Epithelial cell of proximal tubule (primary cell): ENCODE results near the gene YOD1. TPM values are rescaled to one million over a fixed set of nuclear protein-coding genes. Genes with fewer than 3 reads are reported as not detected.

Experiments
- DNase-seq: peaks from one replicate; pipeline ENCODE4 v3.0.0-alpha.2; 2011; ENCODE audit warnings: low read depth
- H3K4me3 ChIP-seq: 2 replicates; pipeline ENCODE4 v1.5.1; 2011; ENCODE audit warnings: low read depth, mild to moderate bottlenecking, low read length
- total RNA-seq: library from RNA; depleted of rRNA; stranded (reverse); fragments of >200 nt; gene quantifications from 2 replicates; pipeline ENCODE4 v1.2.3, GENCODE V29; 2015
- TF ChIP-seq, protein P1 (sequence below): conservative IDR thresholded peaks from 2 replicates; pipeline ENCODE4 v1.5.1; 2012; ENCODE audit warnings: low read depth, mild to moderate bottlenecking, low read length

Gene YOD1
- total RNA-seq, 1 donor from 2014 or later: 6.7 TPM

DNA sequence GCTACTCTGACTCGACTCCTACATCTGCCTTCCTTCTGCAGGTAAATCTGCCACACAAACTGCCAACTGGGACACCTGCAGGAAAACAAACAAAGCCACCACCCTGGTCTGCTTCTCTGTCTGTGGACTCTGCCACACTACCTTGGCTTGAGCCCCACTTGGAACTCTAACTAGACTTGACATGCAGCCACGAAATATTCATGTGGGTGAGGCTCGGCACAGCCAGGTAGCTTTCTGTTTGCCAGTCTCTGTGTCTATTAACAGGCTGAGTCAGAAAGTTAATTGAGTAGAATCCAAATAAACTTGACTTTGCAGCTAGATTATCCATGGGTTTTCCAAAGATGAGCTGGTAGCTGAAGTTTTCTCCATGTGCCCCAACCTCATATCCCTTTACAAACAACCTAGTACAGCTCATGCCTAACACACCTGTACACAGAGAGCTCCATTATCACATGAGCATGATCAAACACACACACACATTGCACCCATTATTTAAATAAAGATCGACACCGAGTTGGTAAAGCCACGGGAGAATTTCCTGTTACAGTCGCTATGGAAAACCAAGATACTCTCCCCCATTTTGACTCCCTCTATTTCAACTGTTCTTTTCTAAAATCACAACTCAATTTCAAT lies 19.3 kb downstream of the YOD1 start:
- peak overlapping the region; percentile 53 for H3K4me3 ChIP-seq
- DNase-seq: no peak
- TF ChIP-seq, protein P1, sequence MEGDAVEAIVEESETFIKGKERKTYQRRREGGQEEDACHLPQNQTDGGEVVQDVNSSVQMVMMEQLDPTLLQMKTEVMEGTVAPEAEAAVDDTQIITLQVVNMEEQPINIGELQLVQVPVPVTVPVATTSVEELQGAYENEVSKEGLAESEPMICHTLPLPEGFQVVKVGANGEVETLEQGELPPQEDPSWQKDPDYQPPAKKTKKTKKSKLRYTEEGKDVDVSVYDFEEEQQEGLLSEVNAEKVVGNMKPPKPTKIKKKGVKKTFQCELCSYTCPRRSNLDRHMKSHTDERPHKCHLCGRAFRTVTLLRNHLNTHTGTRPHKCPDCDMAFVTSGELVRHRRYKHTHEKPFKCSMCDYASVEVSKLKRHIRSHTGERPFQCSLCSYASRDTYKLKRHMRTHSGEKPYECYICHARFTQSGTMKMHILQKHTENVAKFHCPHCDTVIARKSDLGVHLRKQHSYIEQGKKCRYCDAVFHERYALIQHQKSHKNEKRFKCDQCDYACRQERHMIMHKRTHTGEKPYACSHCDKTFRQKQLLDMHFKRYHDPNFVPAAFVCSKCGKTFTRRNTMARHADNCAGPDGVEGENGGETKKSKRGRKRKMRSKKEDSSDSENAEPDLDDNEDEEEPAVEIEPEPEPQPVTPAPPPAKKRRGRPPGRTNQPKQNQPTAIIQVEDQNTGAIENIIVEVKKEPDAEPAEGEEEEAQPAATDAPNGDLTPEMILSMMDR: no peak

DNA sequence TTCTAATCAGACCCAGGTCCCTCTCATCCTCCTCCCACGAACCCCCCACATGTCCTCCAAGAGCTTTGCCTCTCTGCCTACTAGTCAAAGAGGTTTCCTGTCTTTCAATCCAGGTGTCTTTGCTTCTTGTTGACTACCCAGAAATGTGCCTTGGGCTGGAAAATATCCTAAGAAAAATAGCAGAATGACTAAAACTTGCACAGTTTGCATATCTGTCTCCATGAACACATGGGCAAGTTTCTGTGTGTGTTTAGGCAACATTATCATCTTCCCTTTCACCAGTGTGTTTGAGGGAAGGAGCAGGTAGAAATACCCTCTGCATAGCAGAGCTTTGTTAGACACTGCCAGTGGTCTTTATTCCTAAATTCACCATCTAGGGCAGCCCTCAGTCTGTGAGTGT lies 20.0 kb downstream of the YOD1 start:
- peak overlapping the region; percentile 53 for H3K4me3 ChIP-seq

DNA sequence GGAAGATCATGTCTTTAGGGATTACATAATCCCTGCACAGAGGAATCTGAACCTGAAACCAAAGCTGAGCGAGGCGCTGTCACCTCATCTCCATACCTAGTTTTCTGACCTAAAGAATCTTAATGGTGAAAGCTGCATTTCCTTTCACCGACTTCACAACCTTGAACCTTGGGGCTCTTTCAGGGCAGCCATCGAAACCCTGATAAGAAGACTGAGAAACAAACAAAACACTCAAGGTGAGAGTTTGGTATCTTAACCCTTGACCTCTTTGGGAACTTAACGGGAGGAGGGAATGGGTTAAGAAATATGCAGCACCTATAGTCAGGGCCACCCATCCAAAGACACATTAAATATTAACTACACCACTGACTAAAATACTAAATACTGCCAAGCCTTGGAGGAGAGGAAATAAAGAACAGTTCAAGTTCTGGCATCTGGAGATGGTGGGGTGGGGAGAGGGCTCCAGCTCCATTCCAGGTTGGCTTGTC lies 20.4 kb downstream of the YOD1 start:
- peak overlapping the region; percentile 53 for H3K4me3 ChIP-seq
- no peak for DNase-seq
- TF ChIP-seq, protein P1: no peak

More for the DNA sequence above, 20.0 kb downstream of the YOD1 start:
- no peak for DNase-seq
- TF ChIP-seq, protein P1: no peak

DNA sequence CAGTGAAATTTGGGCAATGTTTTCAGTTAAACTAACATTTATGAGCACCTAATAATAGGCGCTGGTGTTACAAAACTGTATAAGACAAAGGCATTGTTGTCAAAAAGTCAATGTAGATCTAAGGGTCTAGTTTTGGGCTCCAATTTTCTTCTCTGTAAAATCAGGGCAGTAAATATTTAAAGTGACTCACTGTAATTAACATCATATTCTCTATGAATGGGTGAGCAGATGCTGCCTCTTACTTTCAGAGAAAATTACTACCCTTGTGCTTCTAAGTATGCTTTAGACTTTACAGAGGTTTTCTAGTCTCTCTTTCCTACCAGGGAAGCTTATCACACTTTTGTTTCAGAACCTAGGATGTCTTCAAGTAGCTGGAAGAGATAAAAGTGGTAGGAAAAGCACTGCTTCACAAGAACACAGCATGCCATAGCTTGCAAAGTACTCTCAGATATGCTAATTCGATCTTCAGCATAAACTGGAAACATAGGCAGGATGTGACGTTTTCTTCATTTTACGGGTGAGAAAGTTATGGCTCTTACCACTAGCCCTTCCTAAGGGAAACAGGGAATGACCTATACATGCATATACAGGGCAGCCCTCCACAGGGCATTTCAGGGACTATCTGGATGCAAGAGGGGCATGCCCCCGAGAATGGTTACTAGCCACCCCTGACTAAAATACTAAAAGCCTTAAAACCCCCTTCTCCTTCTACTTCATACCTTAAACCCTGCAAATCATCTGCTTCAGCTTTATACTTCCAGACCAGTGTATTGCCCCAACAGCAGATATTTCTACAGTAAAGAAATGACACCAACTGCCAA lies 21.1 kb downstream of the YOD1 start:
- TF ChIP-seq, protein P1: no peak
- peak overlapping the region; percentile 53 for H3K4me3 ChIP-seq
- no peak for DNase-seq

DNA sequence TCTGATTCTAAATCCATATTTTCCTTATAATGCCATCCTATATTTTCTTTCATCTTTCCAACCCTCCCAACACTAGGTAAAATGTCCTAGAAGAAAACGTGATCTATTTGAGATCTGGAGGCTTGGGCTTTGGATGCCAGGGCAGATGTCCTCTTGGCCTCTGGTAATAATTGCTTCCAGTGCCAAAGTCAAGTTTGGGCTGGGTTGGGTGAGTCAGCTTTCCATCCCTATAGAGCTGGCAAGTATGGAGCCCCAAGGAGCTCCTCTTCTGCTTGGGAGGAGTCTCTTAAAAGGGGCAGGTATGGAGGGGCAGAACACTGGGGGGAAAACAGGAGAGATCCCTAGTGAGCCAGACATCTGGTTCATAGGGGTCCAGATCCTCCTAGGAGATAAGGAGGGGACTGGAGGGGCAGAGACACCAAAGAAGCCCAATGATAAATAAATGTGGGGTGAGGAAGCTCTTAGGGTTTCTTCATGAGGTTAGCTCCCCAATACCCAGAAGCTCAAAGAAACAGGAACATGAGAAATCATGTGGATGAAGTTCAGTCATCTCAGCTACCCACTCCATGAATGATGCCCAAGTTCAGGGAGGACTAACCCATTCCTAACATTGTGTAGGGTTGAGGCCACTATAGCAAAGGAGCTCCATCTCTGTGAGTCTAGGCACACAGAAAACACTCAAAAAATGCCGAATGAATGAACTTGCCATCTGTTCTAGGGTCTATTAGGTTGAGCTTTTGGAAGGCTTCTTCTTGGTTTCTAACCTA lies 21.9 kb downstream of the YOD1 start:
- TF ChIP-seq, protein P1: no peak
- H3K4me3 ChIP-seq: no peak overlapping the region
- no peak for DNase-seq

DNA sequence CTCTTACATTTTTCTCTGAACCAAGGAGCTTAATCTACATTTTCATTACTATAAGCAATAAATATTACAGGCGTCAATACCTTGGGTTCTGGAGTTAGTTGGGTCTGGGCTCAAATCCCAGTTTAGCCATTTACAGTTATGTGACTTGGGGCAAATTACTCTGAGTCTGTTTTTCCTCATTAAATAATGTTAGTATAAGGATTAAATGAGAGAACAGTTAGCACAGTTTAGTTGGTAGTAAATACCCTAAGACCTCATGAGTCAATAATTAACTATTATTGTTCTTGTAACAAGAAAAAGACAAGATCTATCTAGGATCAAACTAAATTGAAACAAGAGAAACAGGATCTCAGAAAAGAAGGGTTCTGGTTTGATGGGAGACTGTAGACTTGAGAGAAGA lies 23.1 kb downstream of the YOD1 start:
- DNase-seq: no peak
- TF ChIP-seq, protein P1: no peak
- no peak overlapping the region for H3K4me3 ChIP-seq
